Muscle of arm (tissue), 12 donors: Measurements from ENCODE around the gene CCNT1. TPM values are rescaled to one million over a fixed set of nuclear protein-coding genes. Genes with fewer than 3 reads are reported as not detected.
"Not testable (repeated sequence)": the region's sequence is repeated elsewhere in the genome, so short reads cannot be mapped to it uniquely, and the experiment has no call there.

ENCODE experiments used
- DNase-seq: peaks from one replicate; pipeline ENCODE4 v3.0.0-alpha.2; 2013
- polyA plus RNA-seq, 12 donors: library from polyadenylated mRNA; unstranded; fragments of 120-200 nt; gene quantifications; one replicate each; pipeline ENCODE4 v1.2.1, GENCODE V29; 2013; ENCODE audit not compliant: insufficient read length in 12 of 12

The CCNT1 gene
- polyA plus RNA-seq, 12 donors: 15.9 to 46.1 (median 20.3) TPM; not detected in 1

DNA sequence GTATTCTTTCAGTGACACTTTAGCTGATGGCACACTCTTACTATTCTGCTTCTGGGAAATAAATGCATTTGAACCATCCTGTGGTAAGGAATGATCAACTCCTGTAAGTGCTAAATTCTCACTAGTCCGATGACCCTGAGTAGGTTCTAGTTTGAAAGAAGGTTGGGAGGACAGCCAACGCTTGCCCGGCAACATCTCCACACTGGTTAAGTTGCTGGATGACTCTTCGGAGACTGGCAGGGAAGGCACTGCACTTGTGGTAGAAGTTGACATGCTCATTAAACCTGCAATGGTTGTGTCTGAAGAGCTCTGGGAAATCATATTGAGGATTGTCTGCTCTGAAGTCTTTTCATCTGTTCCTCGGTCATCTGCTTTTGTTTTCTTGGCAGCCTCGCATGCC is 22.5 kb downstream of the CCNT1 start:
- DNase-seq: no peak

GRCh38 chr12:48693572-48693971 is 22.9 kb downstream of the CCNT1 start:
- DNase-seq: no peak

- no peak for DNase-seq
Measured at GRCh38 chr12:48691826-48692487, 24.6 kb downstream of the CCNT1 start.

- DNase-seq: no peak
Measured at GRCh38 chr12:48690990-48691389, 25.5 kb downstream of the CCNT1 start.

- DNase-seq: no peak
Measured at GRCh38 chr12:48690436-48690835, 26.1 kb downstream of the CCNT1 start.

DNA sequence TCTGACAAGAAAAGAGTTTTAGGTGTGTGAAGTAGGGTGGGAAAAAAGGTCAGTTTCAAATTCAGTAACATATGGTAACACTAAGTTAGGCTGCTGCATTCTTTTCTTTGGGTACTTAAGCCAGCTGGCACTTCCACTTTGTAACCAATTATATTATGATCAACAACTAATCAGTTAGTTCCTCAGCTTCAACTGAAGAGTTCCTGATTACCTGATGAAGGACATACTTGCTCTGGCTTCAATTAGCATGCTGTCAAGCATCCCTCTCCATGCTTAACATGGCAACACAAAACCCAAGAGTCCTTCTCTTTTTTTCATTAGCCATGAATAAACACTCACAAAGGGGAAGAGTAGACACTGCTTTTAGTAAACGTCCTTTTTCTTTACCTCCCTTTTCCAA is 27.7 kb downstream of the CCNT1 start:
- DNase-seq: no peak

DNA sequence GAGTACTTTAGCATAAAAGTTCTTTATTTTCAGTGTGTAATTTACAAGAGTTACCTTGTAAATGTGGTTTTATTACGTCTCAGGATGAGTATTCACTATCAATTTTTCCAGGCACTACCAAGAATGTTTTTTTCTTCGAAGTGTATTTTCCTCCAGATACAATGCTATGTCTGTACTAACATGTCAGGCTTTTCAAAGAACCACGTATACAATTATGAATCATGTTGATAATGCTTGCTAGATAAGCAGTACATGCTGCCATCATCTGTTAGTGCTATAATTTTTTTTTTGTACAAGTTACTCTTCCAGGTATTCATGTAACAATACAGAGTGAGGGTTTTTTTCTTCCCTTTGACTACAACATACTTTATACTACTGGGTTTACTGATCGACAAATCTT is 28.9 kb downstream of the CCNT1 start:
- no peak for DNase-seq

DNA sequence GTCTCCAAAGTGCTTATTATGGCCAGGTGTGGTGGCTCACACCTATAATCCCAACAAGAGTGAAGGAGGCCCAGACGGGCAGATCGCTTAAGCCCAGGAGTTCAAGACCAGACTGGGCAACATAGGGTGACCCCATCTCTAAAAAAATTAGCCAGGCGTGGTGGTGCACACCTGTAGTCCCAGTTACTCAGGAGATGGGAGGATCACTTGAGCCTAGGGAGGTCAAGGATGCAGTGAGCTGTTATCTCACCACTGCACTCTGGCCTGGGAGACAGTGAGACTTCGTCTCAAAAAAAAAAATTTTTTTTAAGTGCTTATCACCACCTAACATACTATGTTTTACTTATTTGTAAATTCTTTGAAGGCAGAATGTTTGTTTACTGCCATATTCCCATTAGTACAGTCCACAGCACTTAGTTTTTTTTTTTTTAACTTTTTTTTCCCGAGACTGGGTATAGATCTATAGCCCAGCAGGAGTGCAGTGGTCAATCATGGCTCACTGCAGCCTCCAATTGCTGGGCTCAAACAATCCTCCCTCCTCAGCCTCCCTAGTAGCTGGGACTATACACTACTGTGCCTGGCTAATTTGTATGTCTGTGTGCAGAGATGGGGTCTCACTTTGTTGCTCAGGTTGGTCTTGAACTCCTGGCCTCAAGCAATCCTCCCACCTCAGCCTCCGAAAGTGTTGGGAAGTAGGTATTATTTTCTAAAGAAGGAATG is 29.7 kb downstream of the CCNT1 start:
- DNase-seq: no peak

DNA sequence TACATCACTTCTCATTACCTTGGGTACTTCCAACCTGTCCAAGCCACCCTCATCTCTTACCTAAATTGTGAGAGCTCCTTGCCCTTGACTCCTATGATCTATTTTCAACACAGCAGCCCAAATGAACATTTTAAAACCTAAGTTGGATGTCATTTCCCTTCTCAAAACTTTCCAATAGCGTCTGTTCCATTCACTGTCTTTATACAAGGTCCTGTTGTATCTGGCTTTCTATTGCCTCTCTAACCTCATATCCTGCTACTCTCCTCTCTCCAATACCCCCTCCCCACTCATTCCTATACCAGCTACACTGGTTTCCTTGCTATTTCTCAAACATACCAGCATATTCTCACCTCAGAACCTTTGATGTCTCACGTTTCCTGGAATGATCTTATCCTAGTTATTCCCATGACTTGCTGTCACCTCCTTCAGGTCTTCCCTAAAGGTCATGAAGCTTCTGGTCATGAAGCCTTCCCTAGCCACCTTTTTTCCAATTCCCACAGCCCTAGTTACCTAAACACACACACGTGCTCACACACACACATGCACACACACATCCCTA is 30.4 kb downstream of the CCNT1 start:
- DNase-seq: no peak

- no peak for DNase-seq
Measured at GRCh38 chr12:48683534-48683933, 33.0 kb downstream of the CCNT1 start.

- no peak for DNase-seq
Measured at GRCh38 chr12:48682927-48683326, 33.6 kb downstream of the CCNT1 start.

GRCh38 chr12:48682533-48682905 is 34.0 kb downstream of the CCNT1 start:
- DNase-seq: not testable (repeated sequence)

DNA sequence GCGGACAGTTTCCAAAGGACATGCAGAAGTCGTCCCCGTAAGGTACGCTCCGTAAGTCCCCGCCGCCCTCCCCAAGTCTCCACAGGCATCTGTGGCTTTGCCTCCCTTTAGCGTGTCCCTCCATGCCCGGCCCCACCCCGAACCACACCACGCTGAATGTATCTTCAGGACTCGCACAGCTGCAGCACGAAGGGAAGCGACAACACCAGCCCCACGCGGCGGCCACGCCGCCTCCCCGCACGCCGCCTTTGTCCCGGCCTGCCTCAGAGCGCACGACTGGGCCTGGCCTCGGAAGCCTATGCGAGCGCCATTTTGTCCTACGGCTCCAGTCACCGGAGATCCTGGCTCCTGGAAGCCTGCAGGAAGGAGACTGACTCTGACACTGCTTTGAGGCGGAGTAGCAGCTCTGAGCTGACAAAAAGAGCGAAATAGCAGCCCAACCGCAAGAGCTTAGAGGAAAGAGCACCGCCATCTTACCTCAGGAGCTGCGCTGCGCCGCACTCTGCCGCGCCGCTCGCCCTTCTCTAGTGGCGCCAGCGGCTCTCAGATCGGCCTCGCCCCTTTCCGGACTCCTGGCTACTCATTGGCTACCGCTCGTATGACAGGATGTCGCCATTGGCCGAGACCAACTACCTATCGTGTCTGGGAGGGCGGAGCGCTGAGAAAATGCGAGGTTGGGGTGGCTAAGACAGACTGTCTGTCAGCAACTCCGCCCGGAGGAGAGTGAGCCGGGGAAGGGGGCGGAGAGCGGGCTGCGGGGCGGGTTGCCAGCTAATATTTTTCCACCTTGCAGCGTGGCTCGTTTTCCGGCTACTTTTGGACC is 34.6 kb downstream of the CCNT1 start, which contains the start of gene KANSL2:
TSS of gene KANSL2 (minus strand) at position 529 of the 823 bp plus-strand sequence. CDS start 606 bp downstream, outside the sequence.
- DNase-seq: peak; percentile 98

DNA sequence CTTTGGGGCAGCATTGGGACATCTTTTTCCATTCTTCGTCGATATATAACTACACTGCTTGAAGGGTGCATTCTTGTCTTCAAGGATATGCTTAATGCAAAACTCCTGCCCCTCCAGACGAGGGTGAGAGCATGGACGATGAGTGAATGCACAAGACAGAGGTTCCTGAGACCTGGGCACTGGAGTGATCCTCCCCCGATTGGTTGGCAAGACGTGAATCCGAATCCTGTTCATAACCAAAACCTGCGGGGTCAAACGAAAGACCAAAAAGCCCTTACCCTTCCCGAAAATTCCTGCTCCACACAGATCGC is 35.2 kb downstream of the CCNT1 start:
- no peak for DNase-seq

GRCh38 chr12:48680861-48681260 is 35.6 kb downstream of the CCNT1 start:
- DNase-seq: no peak

DNA sequence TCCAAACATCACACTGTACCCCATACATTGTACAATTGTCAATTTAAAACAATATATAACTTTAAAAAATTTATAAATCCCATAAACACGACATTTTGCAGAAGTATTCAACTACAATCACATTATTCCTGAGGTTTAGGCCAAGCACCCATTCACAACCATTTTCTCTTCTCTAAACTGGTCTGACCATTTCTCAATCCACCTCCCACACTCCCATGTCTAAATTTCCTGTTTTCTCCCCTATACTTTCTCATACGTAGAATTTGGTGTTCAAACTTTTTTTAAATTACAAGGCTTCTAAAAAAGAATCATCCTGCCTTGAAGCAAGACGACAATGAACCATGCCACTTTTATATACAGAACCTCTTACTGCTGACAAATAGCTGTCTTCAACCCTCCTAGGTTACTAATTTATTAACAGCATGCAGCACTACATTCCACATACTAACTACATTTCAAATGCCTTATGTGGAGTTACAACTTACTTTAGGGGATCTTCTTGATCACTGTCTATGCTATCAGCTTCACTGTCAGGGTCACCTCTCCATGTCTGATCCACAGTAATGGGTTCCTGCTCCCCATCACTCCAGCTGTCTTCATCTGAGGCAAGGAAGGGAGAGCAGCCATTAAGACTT is 37.8 kb downstream of the CCNT1 start:
- no peak for DNase-seq

DNA sequence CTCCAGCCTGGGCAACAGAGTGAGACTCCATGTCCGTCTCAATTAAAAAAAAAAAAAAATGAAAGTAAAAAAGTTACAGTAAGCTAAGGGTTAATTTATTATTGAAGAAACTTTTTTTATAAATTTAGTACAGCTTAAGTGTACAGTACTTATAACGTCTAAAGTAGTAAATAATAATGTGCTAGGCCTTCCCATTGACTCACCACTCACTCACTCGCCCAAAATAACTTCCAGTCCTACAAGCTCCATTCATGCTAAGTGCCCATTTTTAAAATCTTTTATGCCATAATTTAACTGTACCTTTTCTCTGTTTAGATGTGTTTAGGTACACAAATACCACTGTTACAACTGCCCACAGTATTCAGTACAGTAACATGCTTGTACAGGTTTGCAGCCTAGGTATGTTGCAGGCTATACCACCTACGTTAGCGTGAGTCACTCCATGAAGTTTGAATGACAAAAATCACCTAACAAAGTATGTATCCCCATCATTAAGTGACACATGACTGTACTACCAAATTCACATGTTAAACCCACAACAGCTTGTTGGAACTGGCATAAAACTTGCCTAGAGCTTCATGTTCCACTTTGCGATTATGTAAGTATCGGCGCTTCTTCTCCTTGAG is 45.2 kb downstream of the CCNT1 start:
- DNase-seq: no peak

- DNase-seq: no peak
Measured at GRCh38 chr12:48668996-48669395, 47.5 kb downstream of the CCNT1 start.

GRCh38 chr12:48659863-48660262 is 56.6 kb downstream of the CCNT1 start:
- no peak for DNase-seq

GRCh38 chr12:48651681-48652080 is 64.8 kb downstream of the CCNT1 start:
- DNase-seq: no peak

- not testable (repeated sequence) for DNase-seq
Measured at GRCh38 chr12:48645354-48645753, 71.2 kb downstream of the CCNT1 start.

- no peak for DNase-seq
Measured at GRCh38 chr12:48643011-48643410, 73.5 kb downstream of the CCNT1 start.
